ENCODE data around the gene ZC3HAV1.

DNA sequence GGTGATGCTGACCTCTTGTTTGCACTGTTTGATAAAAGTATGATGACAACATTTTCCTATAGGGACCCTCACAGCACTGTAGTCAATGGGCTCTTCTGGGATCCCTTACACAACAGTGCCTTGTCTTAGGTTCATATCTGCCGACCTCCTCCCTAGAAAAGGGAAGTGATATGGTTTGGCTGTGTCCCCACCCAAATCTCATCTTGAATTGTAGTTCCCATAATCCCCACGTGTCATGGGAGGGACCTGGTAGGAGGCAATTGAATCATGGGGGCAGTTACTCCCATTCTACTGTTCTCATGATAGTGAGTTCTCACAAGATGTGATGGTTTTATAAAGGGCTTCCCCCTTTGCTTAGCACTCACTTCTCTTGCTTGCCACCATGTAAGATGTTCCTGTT is 23.1 kb downstream of the ZC3HAV1 start:
- TF ChIP-seq, protein P1, sequence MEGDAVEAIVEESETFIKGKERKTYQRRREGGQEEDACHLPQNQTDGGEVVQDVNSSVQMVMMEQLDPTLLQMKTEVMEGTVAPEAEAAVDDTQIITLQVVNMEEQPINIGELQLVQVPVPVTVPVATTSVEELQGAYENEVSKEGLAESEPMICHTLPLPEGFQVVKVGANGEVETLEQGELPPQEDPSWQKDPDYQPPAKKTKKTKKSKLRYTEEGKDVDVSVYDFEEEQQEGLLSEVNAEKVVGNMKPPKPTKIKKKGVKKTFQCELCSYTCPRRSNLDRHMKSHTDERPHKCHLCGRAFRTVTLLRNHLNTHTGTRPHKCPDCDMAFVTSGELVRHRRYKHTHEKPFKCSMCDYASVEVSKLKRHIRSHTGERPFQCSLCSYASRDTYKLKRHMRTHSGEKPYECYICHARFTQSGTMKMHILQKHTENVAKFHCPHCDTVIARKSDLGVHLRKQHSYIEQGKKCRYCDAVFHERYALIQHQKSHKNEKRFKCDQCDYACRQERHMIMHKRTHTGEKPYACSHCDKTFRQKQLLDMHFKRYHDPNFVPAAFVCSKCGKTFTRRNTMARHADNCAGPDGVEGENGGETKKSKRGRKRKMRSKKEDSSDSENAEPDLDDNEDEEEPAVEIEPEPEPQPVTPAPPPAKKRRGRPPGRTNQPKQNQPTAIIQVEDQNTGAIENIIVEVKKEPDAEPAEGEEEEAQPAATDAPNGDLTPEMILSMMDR (IDR thresholded peaks at IDR 0.05 in 4 of 5, conservative IDR thresholded peaks at IDR 0.05 in 1 of 5) = no peak
- TF ChIP-seq POLR2A (IDR thresholded peaks at IDR 0.05) = no peak

Measured in gastrocnemius medialis (tissue), 4 donors.